ENCODE data around the gene RPP25L.

RPP25L gene

DNA sequence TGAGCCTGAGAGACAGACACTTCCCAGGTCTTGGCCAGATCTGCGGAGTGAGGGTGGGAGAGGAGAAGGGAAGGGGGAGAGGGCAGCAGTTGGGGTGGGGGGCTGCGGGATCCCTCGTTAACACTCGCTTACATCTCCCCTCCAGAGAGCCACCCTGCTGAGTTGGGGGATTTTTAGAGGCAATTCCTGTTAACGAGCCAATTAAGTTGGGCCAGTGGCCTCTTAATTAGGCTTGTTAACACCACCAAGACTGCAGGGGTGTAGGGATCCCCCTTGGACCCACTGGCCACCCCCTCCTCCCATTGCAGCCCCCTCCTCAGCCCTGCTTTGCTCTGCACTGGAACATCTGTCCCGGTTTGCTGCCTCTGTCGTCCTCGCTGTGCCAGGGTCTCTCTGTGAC lies 46.0 kb downstream of the RPP25L start:
- no peak for ATAC-seq

DNA sequence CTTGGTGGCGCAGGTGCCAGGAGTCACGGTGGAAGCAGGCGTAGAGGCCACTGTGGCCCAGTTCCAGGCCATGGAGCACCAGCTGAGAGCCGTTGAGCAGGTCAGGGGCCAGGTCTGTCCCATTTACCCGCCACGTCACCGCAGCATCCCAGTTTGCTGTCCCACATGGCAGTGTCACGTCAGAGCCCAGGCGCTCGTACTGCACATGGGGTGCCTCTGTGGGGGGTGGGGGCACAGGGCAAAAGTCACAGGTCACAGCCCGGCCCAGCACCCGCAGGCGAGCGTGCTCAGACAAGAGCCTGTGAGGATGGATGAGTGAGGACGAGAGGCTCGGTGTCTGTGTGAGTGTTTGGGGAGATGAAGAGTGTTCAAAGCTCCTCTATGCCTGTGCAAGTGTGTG lies 47.3 kb downstream of the RPP25L start:
- ATAC-seq = no peak

DNA sequence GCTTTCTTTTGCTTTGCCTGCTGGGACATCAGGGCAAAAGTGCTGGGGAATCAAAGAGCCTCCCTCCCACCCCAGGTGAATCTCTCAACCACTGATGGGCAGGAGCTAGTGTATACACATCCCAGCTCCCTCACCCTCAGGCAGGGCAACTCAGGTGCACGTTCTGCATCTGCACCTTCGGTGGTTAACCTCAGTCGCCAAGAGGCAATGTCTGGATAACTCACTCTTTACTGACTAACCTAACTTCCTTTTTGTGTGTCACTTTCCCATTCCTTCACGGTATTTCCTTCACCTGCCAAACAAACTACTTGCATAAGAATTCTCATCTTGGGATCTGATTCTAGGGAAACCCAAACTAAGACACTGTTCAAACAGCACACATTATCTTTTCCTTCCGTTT lies 48.6 kb downstream of the RPP25L start:
- no peak for ATAC-seq

DNA sequence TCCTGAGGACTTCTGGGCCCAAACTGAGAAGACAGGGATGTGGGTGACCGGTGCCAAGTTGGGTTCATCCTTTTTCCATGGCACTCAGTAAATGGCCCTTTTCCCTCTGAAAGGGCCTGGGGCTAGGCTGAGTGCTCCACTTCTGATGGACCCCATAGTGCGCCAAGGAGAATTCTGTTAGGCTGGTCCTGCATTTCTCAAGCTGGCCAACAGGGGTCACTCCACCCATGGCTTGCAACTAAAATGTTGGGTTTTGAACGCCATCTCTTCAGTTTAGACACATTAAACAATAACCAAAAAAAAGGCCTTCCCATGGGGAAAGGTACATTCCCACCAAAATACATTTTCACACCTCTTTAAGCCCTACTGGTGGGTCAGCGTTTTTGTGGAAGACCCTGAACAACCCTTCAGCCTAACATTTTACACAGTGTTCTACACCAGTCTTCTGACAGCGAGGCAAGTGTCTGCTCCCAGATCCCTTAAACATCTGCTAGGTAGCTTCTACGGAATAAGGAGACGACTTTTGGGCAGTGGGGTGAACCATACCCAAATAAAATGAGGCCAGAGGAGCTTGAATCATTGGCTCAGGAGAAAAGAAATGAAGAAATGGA lies 49.7 kb downstream of the RPP25L start:
- ATAC-seq = no peak

DNA sequence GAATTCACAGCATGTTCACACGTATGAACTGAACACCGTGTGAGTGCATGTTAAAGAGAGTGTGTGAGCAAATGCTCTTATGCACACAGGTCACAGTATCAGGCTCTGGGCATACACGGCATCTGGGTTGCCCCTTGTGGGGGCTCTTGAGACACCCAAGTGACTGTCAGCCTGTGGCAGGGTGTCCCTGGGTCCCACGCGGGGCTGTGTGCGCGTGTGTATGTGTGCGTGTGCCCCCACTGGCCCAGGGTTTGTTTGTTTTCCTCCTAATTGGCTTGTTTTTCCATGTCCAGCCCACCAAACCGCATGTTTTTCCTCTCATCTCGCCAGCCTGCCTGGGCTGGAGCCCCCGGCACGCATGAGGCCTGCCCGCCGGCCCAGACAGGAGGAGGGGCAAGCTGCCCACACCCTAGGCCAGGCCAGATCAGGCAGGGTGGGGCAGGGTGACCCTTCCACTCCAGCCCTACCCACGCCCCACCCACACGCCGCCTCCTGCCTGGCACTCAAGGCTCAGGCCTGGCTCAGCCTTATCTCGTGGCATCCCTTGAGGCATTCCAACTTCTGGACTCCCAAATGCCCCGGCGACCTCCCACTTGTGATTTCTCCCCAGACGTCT lies 51.2 kb downstream of the RPP25L start:
- no peak for ATAC-seq
